ENCODE measurements around the gene HEATR1. TPM values are rescaled to one million over a fixed set of nuclear protein-coding genes. Genes with fewer than 3 reads are reported as not detected.
"Not testable (repeated sequence)": the region's sequence is repeated elsewhere in the genome, so short reads cannot be mapped to it uniquely, and the experiment has no call there.

Gene HEATR1
- total and polyA plus RNA-seq, 2 donors (not counting 1 experiment from before 2014, with no cell fraction given), result 6.1 to 50.6 TPM

GRCh38 chr1:236581528-236581927 is 22.8 kb downstream of the HEATR1 start:
- Histone ChIP-seq H3K27me3 (replicated peaks in 1 of 4; ENCODE audit: control extremely low read depth in 1 of 4, control insufficient read depth in 3 of 4, insufficient read depth in 4 of 4, low read length in 3 of 4) (no peaks in the 10 kb centered on the region), H3K79me2 (ENCODE audit: control insufficient read depth, insufficient read depth, low read length) (no peaks in the 10 kb centered on the region), H3K4me3 (ENCODE audit: control extremely low read depth in 1 of 5, extremely low read depth in 1 of 5, insufficient read depth in 1 of 5, low read depth in 2 of 5, low read length in 4 of 5) (no peak overlapping the region), H4K20me1 (ENCODE audit: control insufficient read depth, insufficient read depth, low read length, poor library complexity, severe bottlenecking) (no peaks in the 10 kb centered on the region), H3K9me3 (ENCODE audit: control extremely low read depth in 1 of 3, control insufficient read depth in 2 of 3, insufficient read depth in 1 of 3, low read length in 2 of 3) (no peaks in the 10 kb centered on the region), H3K36me3 (replicated peaks in 1 of 2; ENCODE audit: control extremely low read depth in 1 of 2, control insufficient read depth in 1 of 2, extremely low read depth in 1 of 2, insufficient read depth in 2 of 2, low read length in 1 of 2) (peaks cover 3 to 67% of the 10 kb centered on the region in 2 experiments), H3K4me2 (replicated peaks; ENCODE audit: low read depth, low read length, poor library complexity, severe bottlenecking) (no peak overlapping the region), H3K9ac (ENCODE audit: low read length) (no peak overlapping the region), H3K27ac (ENCODE audit: low read length in 2 of 2) (no peak overlapping the region), H3K4me1 (ENCODE audit: control insufficient read depth in 2 of 2, insufficient read depth in 2 of 2, low read length in 2 of 2) (no peaks in the 10 kb centered on the region), H2AFZ (ENCODE audit: insufficient read depth, low read depth, low read length, poor library complexity, severe bottlenecking) (no peak overlapping the region)
- Mint-ChIP-seq H3K9me3 (ENCODE audit: insufficient read depth) (no peaks in the 10 kb centered on the region), H3K27ac (no peak overlapping the region), H3K4me1 (no peaks in the 10 kb centered on the region), H3K27me3 (no peaks in the 10 kb centered on the region), H3K4me3 (no peak overlapping the region)
- ChIA-PET POLR2A (no interaction called here), CTCF (no interaction called here)
- 100% methylated on average over 1 of the region's 2 CpGs for WGBS (ENCODE audit: insufficient coverage)
- no peak for TF ChIP-seq CTCF (IDR thresholded peaks at IDR 0.05)
- no peak for TF ChIP-seq EZH2 (IDR thresholded peaks at IDR 0.05; ENCODE audit: borderline replicate concordance, insufficient read depth, low read depth, low read length, poor library complexity, severe bottlenecking)
- ATAC-seq (ENCODE audit: low read depth), result no peak
- DNase-seq, result no peak
- intact Hi-C loops (cut with micrococcal nuclease), result no loop called here

DNA sequence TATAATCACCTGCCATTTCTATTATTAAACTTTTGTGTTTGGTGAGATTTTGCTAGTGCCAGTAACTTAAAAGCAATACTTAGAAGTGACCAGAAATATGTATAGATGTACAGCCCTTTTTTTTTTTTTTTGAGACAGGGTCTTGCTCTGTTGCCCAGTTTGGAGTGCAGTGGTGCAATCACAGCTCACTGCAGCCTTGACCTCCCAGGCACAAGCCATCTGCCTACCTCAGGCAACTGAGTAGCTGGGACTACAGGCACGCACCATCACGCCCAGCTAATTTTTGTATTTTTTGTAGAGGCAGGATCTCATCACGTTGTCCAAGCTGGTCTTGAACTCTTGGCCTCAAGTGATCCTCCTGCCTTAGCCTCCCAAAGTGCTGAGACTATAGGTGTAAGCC is 23.9 kb downstream of the HEATR1 start:
- H3K9ac ChIP-seq (ENCODE audit: low read length); ATAC-seq (ENCODE audit: low read depth); H2AFZ ChIP-seq (ENCODE audit: insufficient read depth, low read depth, low read length, poor library complexity, severe bottlenecking); H3K27me3 ChIP-seq (replicated peaks in 1 of 4; ENCODE audit: control extremely low read depth in 1 of 4, control insufficient read depth in 3 of 4, insufficient read depth in 4 of 4, low read length in 3 of 4); H3K9me3 ChIP-seq (ENCODE audit: control extremely low read depth in 1 of 3, control insufficient read depth in 2 of 3, insufficient read depth in 1 of 3, low read length in 2 of 3); DNase-seq; H3K4me1 ChIP-seq (ENCODE audit: control insufficient read depth in 2 of 2, insufficient read depth in 2 of 2, low read length in 2 of 2); H3K4me1 Mint-ChIP-seq; H3K79me2 ChIP-seq (ENCODE audit: control insufficient read depth, insufficient read depth, low read length); H3K27ac ChIP-seq (ENCODE audit: low read length in 2 of 2); H4K20me1 ChIP-seq (ENCODE audit: control insufficient read depth, insufficient read depth, low read length, poor library complexity, severe bottlenecking); H3K27me3 Mint-ChIP-seq; intact Hi-C loops (cut with micrococcal nuclease); H3K9me3 Mint-ChIP-seq (ENCODE audit: insufficient read depth); H3K4me3 ChIP-seq (ENCODE audit: control extremely low read depth in 1 of 5, extremely low read depth in 1 of 5, insufficient read depth in 1 of 5, low read depth in 2 of 5, low read length in 4 of 5); H3K4me3 Mint-ChIP-seq; H3K4me2 ChIP-seq (replicated peaks; ENCODE audit: low read depth, low read length, poor library complexity, severe bottlenecking); H3K27ac Mint-ChIP-seq: not testable (repeated sequence)
- WGBS (ENCODE audit: insufficient coverage), result 100% methylated on average over 3 of the region's 3 CpGs
- ChIA-PET POLR2A (interaction anchor here (0.6 kb wide), 1 partner anchor 8 kb away, joined by 4 read pairs; no protein-coding TSS in a partner anchor), CTCF (interaction anchor here (0.9 kb wide), 1 partner anchor 11 kb away, joined by 4 read pairs; no protein-coding TSS in a partner anchor)
- peaks cover 1 to 68% of the 10 kb centered on the region in 2 experiments for H3K36me3 ChIP-seq (replicated peaks in 1 of 2; ENCODE audit: control extremely low read depth in 1 of 2, control insufficient read depth in 1 of 2, extremely low read depth in 1 of 2, insufficient read depth in 2 of 2, low read length in 1 of 2)

Measured in B cell (primary cell).